PC-9 (cell line): ENCODE results near the gene GXYLT2.

Experiments
- CTCF ChIP-seq: fragments of 200-600 bp; sonication (generic); conservative IDR thresholded peaks from 2 replicates; pipeline ENCODE4 v1.6.1; 2017; ENCODE audit warnings: mixed run types, antibody characterized with exemption, mild to moderate bottlenecking, moderate library complexity
- EZH2 ChIP-seq: fragments of 200-600 bp; sonication (generic); IDR thresholded peaks from 2 replicates; pipeline ENCODE4 v1.8.0; 2017; ENCODE audit warnings: antibody characterized with exemption, low read depth

GRCh38 chr3:72950801-72951200 lies 63.0 kb downstream of the GXYLT2 start:
- TF ChIP-seq EZH2 (no peak), CTCF (no peak)
